H9 (cell line): ENCODE measurements around the gene ZNF865. TPM values are rescaled to one million over a fixed set of nuclear protein-coding genes. Genes with fewer than 3 reads are reported as not detected.

ENCODE experiments used
- DNase-seq: peaks from one replicate; pipeline ENCODE4 v3.0.0-alpha.2; 2017
- H2AFZ ChIP-seq: one replicate; pipeline ENCODE4 v1.6.1; 2013; ENCODE audit warnings: mild to moderate bottlenecking, low read length, control low read depth, moderate library complexity
- H2AK5ac ChIP-seq: 2 replicates; pipeline ENCODE4 v1.6.1; 2013; ENCODE audit warnings: low read length, control low read depth, mixed read lengths; ENCODE audit not compliant: insufficient read length
- H2BK120ac ChIP-seq: one replicate; pipeline ENCODE4 v1.6.1; 2013; ENCODE audit warnings: low read depth, mild to moderate bottlenecking, low read length, control low read depth, inconsistent platforms; ENCODE audit not compliant: poor library complexity, severe bottlenecking
- H2BK12ac ChIP-seq: 2 replicates; pipeline ENCODE4 v1.6.1; 2013; ENCODE audit warnings: low read length, control low read depth, mixed read lengths, low read depth; ENCODE audit not compliant: insufficient read length
- H2BK15ac ChIP-seq: 2 replicates; pipeline ENCODE4 v1.6.1; 2013; ENCODE audit warnings: low read depth, low read length, control low read depth
- H2BK20ac ChIP-seq: one replicate; pipeline ENCODE4 v1.6.1; 2013; ENCODE audit warnings: low read depth, mild to moderate bottlenecking, low read length, control low read depth, inconsistent platforms; ENCODE audit not compliant: poor library complexity, severe bottlenecking
- H2BK5ac ChIP-seq: 2 replicates; pipeline ENCODE4 v1.6.1; 2013; ENCODE audit warnings: low read length, control low read depth, mixed read lengths; ENCODE audit not compliant: insufficient read length
- H3K14ac ChIP-seq: 2 replicates; pipeline ENCODE4 v1.6.1; 2013; ENCODE audit warnings: low read length, control low read depth; ENCODE audit not compliant: insufficient read depth
- H3K18ac ChIP-seq: 2 replicates; pipeline ENCODE4 v1.6.1; 2013; ENCODE audit warnings: low read depth, mild to moderate bottlenecking, mixed read lengths, low read length, control low read depth; ENCODE audit not compliant: insufficient read length
- H3K23ac ChIP-seq: 2 replicates; pipeline ENCODE4 v1.6.1; 2013; ENCODE audit warnings: low read length, control low read depth, mixed read lengths, low read depth; ENCODE audit not compliant: insufficient read length
- H3K23me2 ChIP-seq: 2 replicates; pipeline ENCODE4 v1.6.1; 2013; ENCODE audit warnings: low read depth, mild to moderate bottlenecking, mixed read lengths, low read length, control low read depth; ENCODE audit not compliant: insufficient read length, poor library complexity, severe bottlenecking
- H3K27ac ChIP-seq: 2 replicates; pipeline ENCODE4 v1.5.1; 2013; ENCODE audit warnings: low read length, control low read depth, mixed read lengths, low read depth; ENCODE audit not compliant: insufficient read length
- H3K27me3 ChIP-seq: 2 replicates; pipeline ENCODE4 v1.6.1; 2013; ENCODE audit warnings: low read length, control low read depth, inconsistent platforms; ENCODE audit not compliant: insufficient read depth
- H3K4ac ChIP-seq: 2 replicates; pipeline ENCODE4 v1.6.1; 2013; ENCODE audit warnings: low read depth, mild to moderate bottlenecking, control low read depth, inconsistent platforms, low read length, moderate library complexity
- H3K4me1 ChIP-seq: 2 replicates; pipeline ENCODE4 v1.6.1; 2013; ENCODE audit warnings: low read length, control low read depth, inconsistent platforms; ENCODE audit not compliant: insufficient read depth
- H3K4me2 ChIP-seq: 2 replicates; pipeline ENCODE4 v1.6.1; 2013; ENCODE audit warnings: low read length, control low read depth, mixed read lengths; ENCODE audit not compliant: insufficient read length, insufficient read depth
- H3K56ac ChIP-seq: 2 replicates; pipeline ENCODE4 v1.6.1; 2013; ENCODE audit warnings: low read depth, mild to moderate bottlenecking, mixed read lengths, low read length, control low read depth; ENCODE audit not compliant: insufficient read length
- H3K79me1 ChIP-seq: 2 replicates; pipeline ENCODE4 v1.6.1; 2013; ENCODE audit warnings: low read depth, mild to moderate bottlenecking, moderate library complexity, low read length, control low read depth, inconsistent platforms; ENCODE audit not compliant: insufficient read depth, poor library complexity, severe bottlenecking
- H3K79me2 ChIP-seq: 2 replicates; pipeline ENCODE4 v1.6.1; 2013; ENCODE audit warnings: low read length, control low read depth, inconsistent platforms; ENCODE audit not compliant: insufficient read depth
- H3K9ac ChIP-seq: 2 replicates; pipeline ENCODE4 v1.6.1; 2013; ENCODE audit warnings: low read length, control low read depth, mixed read lengths; ENCODE audit not compliant: insufficient read length; ENCODE audit errors: extremely low read depth
- H3K9me3 ChIP-seq: one replicate; pipeline ENCODE4 v1.6.1; 2013; ENCODE audit warnings: low read depth, low read length, inconsistent platforms; ENCODE audit not compliant: control insufficient read depth
- H3T11ph ChIP-seq: one replicate; pipeline ENCODE4 v1.6.1; 2013; ENCODE audit warnings: mild to moderate bottlenecking, low read length, control low read depth, inconsistent platforms
- H4K20me1 ChIP-seq: one replicate; pipeline ENCODE4 v1.6.1; 2013; ENCODE audit not compliant: control insufficient read depth, insufficient read length, insufficient read depth
- H4K5ac ChIP-seq: 2 replicates; pipeline ENCODE4 v1.6.1; 2013; ENCODE audit warnings: low read depth, mild to moderate bottlenecking, mixed read lengths, low read length, control low read depth; ENCODE audit not compliant: insufficient read length
- H4K8ac ChIP-seq: replicated peaks from 2 replicates; pipeline ENCODE4 v1.6.1; 2013; ENCODE audit warnings: low read length, control low read depth, mixed read lengths, low read depth; ENCODE audit not compliant: insufficient read length
- H4K91ac ChIP-seq: 2 replicates; pipeline ENCODE4 v1.6.1; 2013; ENCODE audit warnings: low read depth, mild to moderate bottlenecking, moderate library complexity, mixed read lengths, low read length, control low read depth; ENCODE audit not compliant: insufficient read length
- H3K27ac Mint-ChIP-seq, 3 experiments: 2 replicates in 2 of 3; 3 replicates in 1 of 3; pipeline ENCODE4 v1.8.0; 2020 to 2021; ENCODE audit warnings: mixed read lengths in 3 of 3, mild to moderate bottlenecking in 1 of 3, moderate library complexity in 1 of 3
- H3K27me3 Mint-ChIP-seq: 2 replicates; pipeline ENCODE4 v1.8.0; 2021; ENCODE audit warnings: low read depth, mild to moderate bottlenecking, moderate library complexity, mixed read lengths
- H3K36me3 Mint-ChIP-seq, 3 experiments: 2 replicates in 2 of 3; 3 replicates in 1 of 3; pipeline ENCODE4 v1.8.0; 2020 to 2021; ENCODE audit warnings: low read depth in 3 of 3, mixed read lengths in 3 of 3; ENCODE audit not compliant: insufficient read depth in 1 of 3
- H3K4me1 Mint-ChIP-seq, 2 experiments: 2 replicates each; pipeline ENCODE4 v1.8.0; 2020; ENCODE audit warnings: mixed read lengths in 2 of 2
- H3K4me3 Mint-ChIP-seq, 2 experiments: 2 replicates in 1 of 2; 3 replicates in 1 of 2; pipeline ENCODE4 v1.8.0; 2020 to 2021; ENCODE audit warnings: mild to moderate bottlenecking in 2 of 2, mixed read lengths in 2 of 2, moderate library complexity in 1 of 2
- H3K9me3 Mint-ChIP-seq, 2 experiments: 2 replicates in 1 of 2; 3 replicates in 1 of 2; pipeline ENCODE4 v1.8.0; 2020; ENCODE audit warnings: mild to moderate bottlenecking in 2 of 2, mixed read lengths in 2 of 2, moderate library complexity in 1 of 2
- WGBS: extraction: QIAGEN DNeasy Blood & Tissue Kit; methylation state at CpG from one replicate; pipeline ENCODE4 v1.1.7; 2013; ENCODE audit warnings: missing lambda C conversion rate, low lambda C conversion rate, mixed read lengths; ENCODE audit not compliant: insufficient read length; ENCODE audit errors: extremely low coverage; 5-methylcytosine and 5-hydroxymethylcytosine counted together
- total RNA-seq: library from RNA; stranded (reverse); gene quantifications from 2 replicates; pipeline ENCODE4 v1.2.1, GENCODE V29; 2021
- TF ChIP-seq, protein P1 (sequence below): fragments of 200-600 bp; sonication (generic); conservative IDR thresholded peaks from 3 replicates; pipeline ENCODE4 v1.8.0; 2021; ENCODE audit warnings: antibody characterized with exemption, mild to moderate bottlenecking

Gene ZNF865
- total RNA-seq, 1 experiment from 2014 or later, result 14.3 TPM

GRCh38 chr19:55602104-55603001 lies 3.1 kb upstream of the ZNF865 start:
- peaks cover 8% of the 10 kb centered on the region for H3K23me2 ChIP-seq
- no peaks in the 10 kb centered on the region; the same call in 1 of the 2 replicates for H3K79me2 ChIP-seq
- peaks cover 4% of the 10 kb centered on the region; the same call in 1 of the 2 replicates for H3K4me1 ChIP-seq
- no peak overlapping the region for H3T11ph ChIP-seq
- H4K8ac ChIP-seq, result no peak overlapping the region
- no peak overlapping the region for H3K23ac ChIP-seq
- H3K9ac ChIP-seq, result no peak overlapping the region
- no peak overlapping the region for H3K4me2 ChIP-seq
- no peak overlapping the region for H3K4ac ChIP-seq
- H3K9me3 ChIP-seq, result no peaks in the 10 kb centered on the region
- H2AK5ac ChIP-seq, result no peak overlapping the region
- H3K27ac ChIP-seq, result no peak overlapping the region
- TF ChIP-seq, protein P1, sequence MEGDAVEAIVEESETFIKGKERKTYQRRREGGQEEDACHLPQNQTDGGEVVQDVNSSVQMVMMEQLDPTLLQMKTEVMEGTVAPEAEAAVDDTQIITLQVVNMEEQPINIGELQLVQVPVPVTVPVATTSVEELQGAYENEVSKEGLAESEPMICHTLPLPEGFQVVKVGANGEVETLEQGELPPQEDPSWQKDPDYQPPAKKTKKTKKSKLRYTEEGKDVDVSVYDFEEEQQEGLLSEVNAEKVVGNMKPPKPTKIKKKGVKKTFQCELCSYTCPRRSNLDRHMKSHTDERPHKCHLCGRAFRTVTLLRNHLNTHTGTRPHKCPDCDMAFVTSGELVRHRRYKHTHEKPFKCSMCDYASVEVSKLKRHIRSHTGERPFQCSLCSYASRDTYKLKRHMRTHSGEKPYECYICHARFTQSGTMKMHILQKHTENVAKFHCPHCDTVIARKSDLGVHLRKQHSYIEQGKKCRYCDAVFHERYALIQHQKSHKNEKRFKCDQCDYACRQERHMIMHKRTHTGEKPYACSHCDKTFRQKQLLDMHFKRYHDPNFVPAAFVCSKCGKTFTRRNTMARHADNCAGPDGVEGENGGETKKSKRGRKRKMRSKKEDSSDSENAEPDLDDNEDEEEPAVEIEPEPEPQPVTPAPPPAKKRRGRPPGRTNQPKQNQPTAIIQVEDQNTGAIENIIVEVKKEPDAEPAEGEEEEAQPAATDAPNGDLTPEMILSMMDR, result no peak
- H4K20me1 ChIP-seq, result no peaks in the 10 kb centered on the region
- no peak overlapping the region for H2BK5ac ChIP-seq
- H3K36me3 Mint-ChIP-seq, result peaks cover 6 to 12% (median 12%) of the 10 kb centered on the region in 3 experiments
- peaks cover 4% of the 10 kb centered on the region for H3K79me1 ChIP-seq
- no peak overlapping the region for H2AFZ ChIP-seq
- no peak for DNase-seq
- no peak overlapping the region for H3K18ac ChIP-seq
- H3K56ac ChIP-seq, result no peak overlapping the region
- H3K27me3 ChIP-seq, result no peaks in the 10 kb centered on the region
- peaks cover 42 to 47% of the 10 kb centered on the region in 2 experiments for H3K4me1 Mint-ChIP-seq
- H2BK15ac ChIP-seq, result no peak overlapping the region
- H3K9me3 Mint-ChIP-seq, result peaks cover 2 to 4% of the 10 kb centered on the region in 2 experiments; a peak in 2 of 5 replicates
- no peak overlapping the region for H3K27ac Mint-ChIP-seq
- no peaks in the 10 kb centered on the region for H3K27me3 Mint-ChIP-seq
- no peak overlapping the region for H4K5ac ChIP-seq
- no peak overlapping the region for H2BK12ac ChIP-seq
- no peak overlapping the region for H3K14ac ChIP-seq
- H2BK120ac ChIP-seq, result no peak overlapping the region
- no CpG with 5 or more reads among the region's 60 CpGs for WGBS
- H4K91ac ChIP-seq, result no peak overlapping the region
- H3K4me3 Mint-ChIP-seq, result peak overlapping the region in 1 of 2 experiments; percentile 78; a peak in 2 of 5 replicates
- no peak overlapping the region for H2BK20ac ChIP-seq
